ENCODE results near the gene SLC17A9.

GRCh38 chr20:62906647-62907375 lies 45.7 kb upstream of the SLC17A9 start:
- TF ChIP-seq POLR2A (IDR thresholded peaks at IDR 0.05; ENCODE audit: low read length) = no peak
- TF ChIP-seq GATA1 (IDR thresholded peaks at IDR 0.05; ENCODE audit: low read depth, low read length) = no peak
